ENCODE results near the gene OTOP1.

DNA sequence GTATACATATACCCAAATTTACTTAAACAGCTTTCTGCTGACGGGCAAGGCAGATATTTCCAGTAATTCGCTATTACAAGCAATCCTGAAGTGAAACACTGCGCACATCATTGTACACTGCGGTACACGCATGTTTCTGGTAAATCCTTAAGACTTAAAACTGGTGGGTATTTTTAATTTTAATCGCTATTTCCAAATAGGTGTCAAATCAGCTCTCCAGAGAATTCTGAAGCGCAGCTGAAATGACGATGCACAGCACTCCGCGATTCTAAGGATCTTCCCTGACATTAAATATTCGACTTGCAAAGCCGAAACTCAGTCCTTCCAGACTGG, 20.9 kb upstream of the OTOP1 start:
- TF ChIP-seq POLR2A (IDR thresholded peaks at IDR 0.05) (no peak), CTCF (IDR thresholded peaks at IDR 0.05) (no peak), EP300 (IDR thresholded peaks at IDR 0.05) (no peak)
